IPS-15b (cell line): Measurements from ENCODE around the gene CKMT2.

Experiments used
- H3K27me3 ChIP-seq: one replicate; pipeline ENCODE4 v1.6.1; 2013; ENCODE audit warnings: low read length; ENCODE audit not compliant: control insufficient read depth, insufficient read depth
- H3K36me3 ChIP-seq: one replicate; pipeline ENCODE4 v1.6.1; 2013; ENCODE audit warnings: low read length; ENCODE audit not compliant: control insufficient read depth, insufficient read depth
- H3K4me1 ChIP-seq: one replicate; pipeline ENCODE4 v1.6.1; 2013; ENCODE audit warnings: mild to moderate bottlenecking, low read length; ENCODE audit not compliant: control insufficient read depth, insufficient read depth
- H3K4me3 ChIP-seq: one replicate; pipeline ENCODE4 v1.5.1; 2013; ENCODE audit warnings: low read depth, low read length
- H3K9ac ChIP-seq: one replicate; pipeline ENCODE4 v1.6.1; 2013; ENCODE audit warnings: low read depth, mild to moderate bottlenecking, low read length
- H3K9me3 ChIP-seq: one replicate; pipeline ENCODE4 v1.6.1; 2013; ENCODE audit warnings: mild to moderate bottlenecking, low read length; ENCODE audit not compliant: control insufficient read depth, insufficient read depth

CKMT2 gene

DNA sequence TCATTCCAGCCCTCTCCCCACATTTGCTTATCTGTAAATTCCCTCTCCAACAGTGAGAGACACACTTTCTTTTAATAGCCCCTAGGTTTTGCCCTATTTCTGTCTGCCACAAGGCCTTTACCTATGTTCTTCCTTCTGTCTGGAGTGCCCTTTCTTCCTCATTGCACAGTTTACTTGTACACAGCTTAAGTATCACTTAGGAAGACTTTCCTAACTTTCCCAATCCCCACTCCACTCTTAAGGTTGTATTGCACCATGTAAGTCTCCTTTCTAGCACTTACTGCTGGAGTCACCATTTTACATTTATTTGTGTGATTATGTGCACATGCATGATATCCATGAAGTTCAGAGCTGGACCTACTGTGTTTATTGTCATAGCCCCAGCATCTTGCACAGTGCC, 10.8 kb upstream of the CKMT2 start:
- no peak overlapping the region for H3K4me3 ChIP-seq
- H3K9ac ChIP-seq = no peak overlapping the region
- H3K36me3 ChIP-seq = no peaks in the 10 kb centered on the region
- no peaks in the 10 kb centered on the region for H3K4me1 ChIP-seq
- H3K27me3 ChIP-seq = no peaks in the 10 kb centered on the region
- no peaks in the 10 kb centered on the region for H3K9me3 ChIP-seq

DNA sequence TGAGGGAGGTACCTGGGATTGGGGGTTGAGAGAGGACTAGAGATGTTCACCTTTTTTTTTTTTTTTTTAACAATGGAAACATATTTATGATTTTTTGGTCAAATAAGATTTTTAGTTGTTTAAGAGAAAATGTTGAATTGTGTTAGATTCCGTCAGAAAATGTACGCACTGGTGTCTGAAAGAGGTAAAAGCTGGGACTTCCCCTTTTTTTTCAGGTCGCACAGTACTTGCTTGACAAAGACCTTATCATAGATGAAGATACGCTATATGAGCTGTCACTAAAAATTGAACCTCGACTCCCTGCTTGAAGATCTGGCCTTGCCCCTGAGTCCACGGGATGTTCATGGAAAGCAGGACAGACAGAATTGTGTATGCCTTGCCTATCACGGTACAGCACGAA, 7.7 kb upstream of the CKMT2 start:
- Histone ChIP-seq H3K27me3 (no peaks in the 10 kb centered on the region), H3K4me1 (no peaks in the 10 kb centered on the region), H3K4me3 (no peak overlapping the region), H3K9me3 (no peaks in the 10 kb centered on the region), H3K36me3 (no peaks in the 10 kb centered on the region), H3K9ac (no peak overlapping the region)

DNA sequence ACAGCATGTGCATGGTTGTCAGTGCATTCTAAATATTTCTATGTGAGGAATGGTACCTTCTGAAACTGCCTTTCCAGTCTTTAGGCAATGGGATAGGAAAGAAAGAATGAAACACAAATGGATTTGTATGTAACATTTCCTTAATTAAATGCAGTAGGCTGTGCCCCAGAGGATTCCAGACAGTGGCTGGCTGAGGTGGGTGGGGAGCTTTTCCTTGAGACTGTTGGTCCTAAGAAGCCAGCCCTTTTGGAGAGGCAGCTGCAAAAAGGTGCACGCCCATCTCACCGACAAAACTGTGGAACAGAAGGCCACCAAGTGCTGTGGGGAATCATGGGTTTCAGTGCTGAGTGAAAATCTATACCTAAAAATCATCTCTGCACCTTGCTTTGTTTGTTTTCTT, 6.8 kb upstream of the CKMT2 start:
- H3K9me3 ChIP-seq = no peaks in the 10 kb centered on the region
- no peak overlapping the region for H3K4me3 ChIP-seq
- no peak overlapping the region for H3K9ac ChIP-seq
- no peaks in the 10 kb centered on the region for H3K27me3 ChIP-seq
- no peaks in the 10 kb centered on the region for H3K36me3 ChIP-seq
- H3K4me1 ChIP-seq = no peaks in the 10 kb centered on the region

DNA sequence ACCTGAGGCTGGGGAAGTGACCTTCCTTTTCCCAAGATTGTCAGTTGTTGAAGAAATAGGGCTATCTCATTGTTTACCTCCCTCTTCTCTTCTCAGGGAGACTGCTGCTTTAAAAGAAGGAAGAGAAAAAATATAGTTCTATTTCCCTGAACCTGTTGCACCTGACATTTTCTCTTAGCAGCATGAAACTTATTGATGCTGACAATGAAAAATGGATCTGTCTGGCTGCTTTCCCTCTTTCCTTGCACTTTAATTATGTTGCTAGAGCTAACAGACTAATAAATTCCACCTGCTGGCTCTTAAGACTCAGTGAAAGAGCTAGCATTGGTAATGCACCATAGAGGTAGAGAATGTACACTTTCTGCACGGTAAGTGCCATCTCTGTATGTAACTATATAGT, 6.2 kb upstream of the CKMT2 start:
- H3K4me3 ChIP-seq = no peak overlapping the region
- no peaks in the 10 kb centered on the region for H3K9me3 ChIP-seq
- no peak overlapping the region for H3K9ac ChIP-seq
- H3K36me3 ChIP-seq = no peaks in the 10 kb centered on the region
- no peaks in the 10 kb centered on the region for H3K4me1 ChIP-seq
- no peaks in the 10 kb centered on the region for H3K27me3 ChIP-seq

- Histone ChIP-seq H3K4me1 (peaks cover 4% of the 10 kb centered on the region), H3K9me3 (no peaks in the 10 kb centered on the region), H3K36me3 (no peaks in the 10 kb centered on the region), H3K9ac (no peak overlapping the region), H3K27me3 (no peaks in the 10 kb centered on the region), H3K4me3 (no peak overlapping the region)
Observed at GRCh38 chr5:81228084-81228483, 5.0 kb upstream of the CKMT2 start.

- Histone ChIP-seq H3K27me3 (no peaks in the 10 kb centered on the region), H3K4me3 (no peak overlapping the region), H3K9ac (no peak overlapping the region), H3K36me3 (no peaks in the 10 kb centered on the region), H3K9me3 (no peaks in the 10 kb centered on the region), H3K4me1 (peaks cover 12% of the 10 kb centered on the region)
Observed at GRCh38 chr5:81230416-81230815, 2.7 kb upstream of the CKMT2 start.

- Histone ChIP-seq H3K4me1 (peaks cover 12% of the 10 kb centered on the region), H3K27me3 (no peaks in the 10 kb centered on the region), H3K9me3 (no peaks in the 10 kb centered on the region), H3K9ac (peak overlapping the region; percentile 70), H3K4me3 (peak overlapping the region; percentile 81), H3K36me3 (no peaks in the 10 kb centered on the region)
Observed at GRCh38 chr5:81232464-81233079, 550 bp upstream of the CKMT2 start.

GRCh38 chr5:81234299-81234698, 1.2 kb downstream of the CKMT2 start:
- no peaks in the 10 kb centered on the region for H3K27me3 ChIP-seq
- no peak overlapping the region for H3K9ac ChIP-seq
- H3K4me3 ChIP-seq = no peak overlapping the region

DNA sequence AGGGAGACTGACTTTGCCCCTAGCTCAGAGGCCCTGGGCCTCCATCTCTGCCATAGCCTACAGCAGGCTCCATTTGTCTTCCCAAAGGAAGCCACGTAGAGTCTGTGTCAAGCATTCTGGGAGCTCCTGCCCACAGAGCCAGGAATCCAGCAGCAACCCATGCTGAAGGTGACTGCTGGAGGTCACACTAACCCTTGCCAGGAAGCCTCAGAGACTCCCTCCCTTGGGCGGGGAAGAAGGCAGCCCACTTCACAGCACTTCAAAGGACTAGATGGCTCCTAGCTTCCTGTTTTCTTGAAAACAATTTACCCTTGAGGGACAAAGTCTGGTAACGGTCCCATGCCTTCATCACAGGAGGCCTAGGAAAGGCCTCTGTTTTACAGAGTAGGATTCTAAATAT, 1.7 kb downstream of the CKMT2 start:
- no peaks in the 10 kb centered on the region for H3K27me3 ChIP-seq
- H3K9ac ChIP-seq = no peak overlapping the region
- H3K36me3 ChIP-seq = no peaks in the 10 kb centered on the region
- H3K4me3 ChIP-seq = no peak overlapping the region
- H3K4me1 ChIP-seq = peaks cover 12% of the 10 kb centered on the region
- H3K9me3 ChIP-seq = no peaks in the 10 kb centered on the region

More at GRCh38 chr5:81234299-81234698, 1.2 kb downstream of the CKMT2 start:
- Histone ChIP-seq H3K4me1 (peaks cover 12% of the 10 kb centered on the region), H3K9me3 (no peaks in the 10 kb centered on the region), H3K36me3 (no peaks in the 10 kb centered on the region)

DNA sequence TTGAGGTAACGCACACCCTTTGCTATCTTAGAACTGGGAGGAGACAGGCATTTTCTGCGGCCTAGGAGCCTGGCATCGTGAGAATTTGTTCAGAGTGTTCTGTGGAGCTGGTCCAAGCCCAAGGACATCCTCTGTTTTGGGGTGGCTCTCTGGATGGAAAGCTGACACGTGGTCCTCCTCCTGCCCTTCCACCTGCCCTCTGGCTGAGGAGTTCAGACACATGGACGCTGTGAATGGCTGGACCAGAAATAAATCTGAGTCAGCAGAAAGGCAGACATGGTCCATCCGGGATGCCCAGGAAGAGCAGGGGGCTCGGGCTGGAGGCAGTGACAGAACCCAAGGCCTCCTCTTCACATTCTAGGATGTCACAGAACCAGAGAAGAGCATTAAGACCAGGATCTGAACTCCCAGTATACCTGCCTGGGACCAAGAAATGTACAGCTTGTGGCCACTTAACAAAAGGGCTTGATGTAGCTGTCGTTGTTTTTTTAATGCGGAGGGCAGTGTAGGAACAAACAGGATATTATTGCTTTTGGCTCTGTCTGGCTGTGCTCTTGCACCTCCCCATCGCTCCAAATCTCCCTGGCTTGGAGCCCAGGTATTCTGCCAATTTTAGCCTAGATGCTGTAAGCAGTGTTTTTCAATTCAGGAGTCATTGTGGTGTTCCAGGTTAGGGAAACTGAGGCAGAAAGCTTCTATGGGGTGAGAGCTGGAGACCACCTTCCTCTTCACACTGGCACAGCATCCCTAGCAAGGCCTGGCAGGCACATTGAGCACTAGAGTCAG, 2.4 kb downstream of the CKMT2 start:
- no peak overlapping the region for H3K4me3 ChIP-seq
- no peaks in the 10 kb centered on the region for H3K36me3 ChIP-seq
- H3K9me3 ChIP-seq = no peaks in the 10 kb centered on the region
- no peak overlapping the region for H3K9ac ChIP-seq
- H3K4me1 ChIP-seq = peaks cover 12% of the 10 kb centered on the region
- H3K27me3 ChIP-seq = no peaks in the 10 kb centered on the region

DNA sequence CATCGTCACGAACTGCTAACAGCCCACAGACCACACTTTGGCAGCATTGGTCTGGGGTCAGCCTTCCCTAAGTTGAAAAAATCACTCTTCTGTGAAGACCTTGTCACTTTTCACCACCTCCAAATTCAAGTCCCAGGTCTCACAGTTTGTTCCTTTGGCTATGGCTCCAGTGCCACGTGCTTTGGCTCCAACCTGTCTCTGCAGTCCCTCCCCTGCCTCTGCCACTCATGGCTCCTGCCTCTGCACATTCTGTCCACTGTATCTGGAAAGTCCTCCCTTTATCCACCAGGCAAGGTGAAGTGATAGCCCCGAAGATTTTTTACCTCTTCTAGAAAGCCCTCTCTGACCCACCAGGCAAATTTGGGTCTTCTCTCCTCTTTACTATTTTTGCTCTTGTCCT, 5.3 kb downstream of the CKMT2 start:
- Histone ChIP-seq H3K4me1 (peaks cover 7% of the 10 kb centered on the region), H3K9ac (no peak overlapping the region), H3K9me3 (no peaks in the 10 kb centered on the region), H3K4me3 (no peak overlapping the region), H3K36me3 (no peaks in the 10 kb centered on the region), H3K27me3 (no peaks in the 10 kb centered on the region)

- Histone ChIP-seq H3K36me3 (no peaks in the 10 kb centered on the region), H3K27me3 (no peaks in the 10 kb centered on the region), H3K4me1 (no peaks in the 10 kb centered on the region), H3K9ac (no peak overlapping the region), H3K4me3 (no peak overlapping the region), H3K9me3 (no peaks in the 10 kb centered on the region)
Observed at GRCh38 chr5:81239613-81240012, 6.5 kb downstream of the CKMT2 start.
